Stimulated activated naive CD8-positive, alpha-beta T cell treated with anti-CD3 and anti-CD28 coated beads, Interleukin-15, amount 100 ng/mL, for 72 hours (primary cell): Measurements from ENCODE around the gene MYLK4.

Experiments
- ATAC-seq: fragments of 150-1000 bp; cut with Tn5 transposase; 2 replicates; pipeline ENCODE4 v1.10.0; 2021; ENCODE audit warnings: mild to moderate bottlenecking, moderate library complexity
- DNase-seq, 2 donors: peaks; one replicate each; pipeline ENCODE4 v3.0.0; 2021 to 2022
- H3K27ac Mint-ChIP-seq, 2 donors: one replicate each; pipeline ENCODE4 v1.8.0; 2022; ENCODE audit warnings: mild to moderate bottlenecking in 2 of 2, mixed read lengths in 2 of 2, moderate library complexity in 2 of 2
- H3K27me3 Mint-ChIP-seq: one replicate; pipeline ENCODE4 v1.8.0; 2022; ENCODE audit warnings: mixed read lengths
- H3K4me1 Mint-ChIP-seq: one replicate; pipeline ENCODE4 v1.8.0; 2022; ENCODE audit warnings: mild to moderate bottlenecking, mixed read lengths
- H3K4me3 Mint-ChIP-seq, 2 donors: one replicate each; pipeline ENCODE4 v1.8.0; 2022; ENCODE audit warnings: mild to moderate bottlenecking in 2 of 2, mixed read lengths in 2 of 2, moderate library complexity in 1 of 2
- H3K9me3 Mint-ChIP-seq, 2 donors: one replicate each; pipeline ENCODE4 v1.8.0; 2022; ENCODE audit warnings: mixed read lengths in 2 of 2

MYLK4 gene

GRCh38 chr6:2684103-2684749 lies 66.5 kb downstream of the MYLK4 start:
- H3K27ac Mint-ChIP-seq, result peak overlapping the region in 1 of 2 donors; percentile 17
- H3K27me3 Mint-ChIP-seq, result no peaks in the 10 kb centered on the region

GRCh38 chr6:2680264-2680922 lies 70.3 kb downstream of the MYLK4 start:
- no peak overlapping the region for H3K4me3 Mint-ChIP-seq
- H3K9me3 Mint-ChIP-seq, result no peaks in the 10 kb centered on the region
- H3K27ac Mint-ChIP-seq, result no peak overlapping the region

More at GRCh38 chr6:2684103-2684749, 66.5 kb downstream of the MYLK4 start:
- H3K4me1 Mint-ChIP-seq, result no peaks in the 10 kb centered on the region
- DNase-seq (no peak), ATAC-seq (no peak)
- no peak overlapping the region for H3K4me3 Mint-ChIP-seq
- no peaks in the 10 kb centered on the region for H3K9me3 Mint-ChIP-seq

GRCh38 chr6:2677080-2677593 lies 73.6 kb downstream of the MYLK4 start:
- ATAC-seq, result no peak
- no peak for DNase-seq
- H3K27me3 Mint-ChIP-seq, result no peaks in the 10 kb centered on the region
- H3K4me1 Mint-ChIP-seq, result no peaks in the 10 kb centered on the region
- no peak overlapping the region for H3K4me3 Mint-ChIP-seq
- no peaks in the 10 kb centered on the region for H3K9me3 Mint-ChIP-seq
- H3K27ac Mint-ChIP-seq, result no peak overlapping the region

More at GRCh38 chr6:2680264-2680922, 70.3 kb downstream of the MYLK4 start:
- DNase-seq (no peak), ATAC-seq (no peak)
- H3K27me3 Mint-ChIP-seq, result no peaks in the 10 kb centered on the region
- H3K4me1 Mint-ChIP-seq, result no peaks in the 10 kb centered on the region

- ATAC-seq (no peak), DNase-seq (no peak)
- Mint-ChIP-seq H3K27ac (no peak overlapping the region), H3K9me3 (no peaks in the 10 kb centered on the region), H3K4me1 (no peaks in the 10 kb centered on the region), H3K4me3 (no peak overlapping the region), H3K27me3 (no peaks in the 10 kb centered on the region)
Measured at GRCh38 chr6:2676048-2676447, 74.7 kb downstream of the MYLK4 start.

- Mint-ChIP-seq H3K9me3 (no peaks in the 10 kb centered on the region), H3K27ac (no peak overlapping the region), H3K4me3 (no peak overlapping the region), H3K4me1 (no peaks in the 10 kb centered on the region), H3K27me3 (no peaks in the 10 kb centered on the region)
- ATAC-seq (no peak), DNase-seq (no peak)
Measured at GRCh38 chr6:2674857-2675256, 75.9 kb downstream of the MYLK4 start.

GRCh38 chr6:2669067-2669700 lies 81.5 kb downstream of the MYLK4 start:
- Mint-ChIP-seq H3K4me3 (no peak overlapping the region), H3K27ac (no peak overlapping the region), H3K27me3 (peaks cover 13% of the 10 kb centered on the region), H3K9me3 (no peaks in the 10 kb centered on the region), H3K4me1 (no peaks in the 10 kb centered on the region)
- no peak for ATAC-seq
- no peak for DNase-seq

GRCh38 chr6:2667617-2668016 lies 83.1 kb downstream of the MYLK4 start:
- Mint-ChIP-seq H3K9me3 (peaks cover 0 to 8% of the 10 kb centered on the region in 2 donors), H3K27me3 (peaks cover 19% of the 10 kb centered on the region), H3K4me1 (peaks cover 8% of the 10 kb centered on the region), H3K27ac (peak overlapping the region in 1 of 2 donors; percentile 10), H3K4me3 (no peak overlapping the region)
- ATAC-seq, result no peak
- no peak for DNase-seq

- H3K4me3 Mint-ChIP-seq, result no peak overlapping the region
- peaks cover 8% of the 10 kb centered on the region for H3K4me1 Mint-ChIP-seq
- DNase-seq, result no peak
- peaks cover 0 to 8% of the 10 kb centered on the region in 2 donors for H3K9me3 Mint-ChIP-seq
- ATAC-seq, result no peak
- no peak overlapping the region for H3K27ac Mint-ChIP-seq
- H3K27me3 Mint-ChIP-seq, result peaks cover 19% of the 10 kb centered on the region
Measured at GRCh38 chr6:2666906-2667575, 83.7 kb downstream of the MYLK4 start.

GRCh38 chr6:2665146-2666070 lies 85.3 kb downstream of the MYLK4 start:
- Mint-ChIP-seq H3K27me3 (peaks cover 19% of the 10 kb centered on the region), H3K9me3 (peaks cover 0 to 8% of the 10 kb centered on the region in 2 donors), H3K4me1 (peaks cover 8% of the 10 kb centered on the region), H3K4me3 (no peak overlapping the region), H3K27ac (no peak overlapping the region)
- ATAC-seq (no peak), DNase-seq (no peak)

GRCh38 chr6:2663123-2663522 lies 87.6 kb downstream of the MYLK4 start:
- H3K27ac Mint-ChIP-seq, result no peak overlapping the region

GRCh38 chr6:2661651-2662050 lies 89.1 kb downstream of the MYLK4 start:
- ATAC-seq (no peak), DNase-seq (no peak)
- H3K9me3 Mint-ChIP-seq, result peaks cover 0 to 8% of the 10 kb centered on the region in 2 donors
- peaks cover 19% of the 10 kb centered on the region for H3K27me3 Mint-ChIP-seq
- H3K4me3 Mint-ChIP-seq, result no peak overlapping the region
- H3K27ac Mint-ChIP-seq, result peak overlapping the region in 1 of 2 donors; percentile 35
- H3K4me1 Mint-ChIP-seq, result peaks cover 17% of the 10 kb centered on the region

More at GRCh38 chr6:2663123-2663522, 87.6 kb downstream of the MYLK4 start:
- H3K27me3 Mint-ChIP-seq, result peaks cover 19% of the 10 kb centered on the region
- peaks cover 0 to 8% of the 10 kb centered on the region in 2 donors for H3K9me3 Mint-ChIP-seq
- DNase-seq, result no peak
- ATAC-seq, result peak; percentile 39
- H3K4me3 Mint-ChIP-seq, result no peak overlapping the region
- H3K4me1 Mint-ChIP-seq, result peaks cover 17% of the 10 kb centered on the region

- ATAC-seq, result no peak
- peaks cover 0 to 8% of the 10 kb centered on the region in 2 donors for H3K9me3 Mint-ChIP-seq
- peaks cover 17% of the 10 kb centered on the region for H3K4me1 Mint-ChIP-seq
- no peak overlapping the region for H3K4me3 Mint-ChIP-seq
- no peak for DNase-seq
- H3K27me3 Mint-ChIP-seq, result peaks cover 9% of the 10 kb centered on the region
- no peak overlapping the region for H3K27ac Mint-ChIP-seq
Measured at GRCh38 chr6:2659882-2660281, 90.8 kb downstream of the MYLK4 start.

GRCh38 chr6:2659381-2659780 lies 91.3 kb downstream of the MYLK4 start:
- DNase-seq (no peak), ATAC-seq (no peak)
- Mint-ChIP-seq H3K4me1 (peaks cover 17% of the 10 kb centered on the region), H3K27me3 (peaks cover 7% of the 10 kb centered on the region), H3K9me3 (peaks cover 0 to 8% of the 10 kb centered on the region in 2 donors), H3K4me3 (no peak overlapping the region), H3K27ac (no peak overlapping the region)

- Mint-ChIP-seq H3K9me3 (peaks cover under 1 to 8% of the 10 kb centered on the region in 2 donors), H3K4me3 (no peak overlapping the region), H3K27ac (no peak overlapping the region), H3K27me3 (peaks cover 1% of the 10 kb centered on the region), H3K4me1 (peaks cover 17% of the 10 kb centered on the region)
- ATAC-seq, result peak; percentile 48
- DNase-seq, result no peak
Measured at GRCh38 chr6:2658788-2659187, 91.9 kb downstream of the MYLK4 start.
